Activated naive CD8-positive, alpha-beta T cell treated with anti-CD3 and anti-CD28 coated beads, Interleukin-2, amount 10 ng/mL, durations not matched to agents 7 days and 5 days (primary cell): ENCODE data around the gene TLR9. TPM values are rescaled to one million over a fixed set of nuclear protein-coding genes. Genes with fewer than 3 reads are reported as not detected.
A peak's percentile ranks its signal among the peaks of the same experiment; 100 is the strongest.

Experiments used
- ATAC-seq: fragments of 150-1000 bp; cut with Tn5 transposase; one replicate; pipeline ENCODE4 v1.10.0; 2021; ENCODE audit warnings: low read depth, moderate library complexity
- POLR2A ChIA-PET: fragments of 350-600 bp; sonication (Branson Sonifier 250); formaldehyde crosslinking; loops from one replicate; lab custom pipeline; 2021; ENCODE audit warnings: antibody characterized with exemption; lab: Charles Lee
- DNase-seq: peaks from one replicate; pipeline ENCODE4 v3.0.0; 2021
- H3K27ac Mint-ChIP-seq: one replicate; pipeline ENCODE4 v1.8.0; 2022; ENCODE audit warnings: mild to moderate bottlenecking, mixed read lengths
- H3K27me3 Mint-ChIP-seq: one replicate; pipeline ENCODE4 v1.8.0; 2022; ENCODE audit warnings: mild to moderate bottlenecking, moderate library complexity, mixed read lengths
- H3K36me3 Mint-ChIP-seq: one replicate; pipeline ENCODE4 v1.8.0; 2021; ENCODE audit warnings: mild to moderate bottlenecking, mixed read lengths
- H3K4me1 Mint-ChIP-seq: one replicate; pipeline ENCODE4 v1.8.0; 2021; ENCODE audit warnings: mixed read lengths
- H3K4me3 Mint-ChIP-seq: one replicate; pipeline ENCODE4 v1.8.0; 2022; ENCODE audit warnings: mild to moderate bottlenecking, moderate library complexity, mixed read lengths
- H3K9me3 Mint-ChIP-seq: one replicate; pipeline ENCODE4 v1.8.0; 2021; ENCODE audit warnings: mixed read lengths
- total RNA-seq, 2 experiments: library from RNA; stranded (reverse); gene quantifications; one replicate each; pipeline ENCODE4 v1.2.3, GENCODE V29; 2021

Gene TLR9
- total RNA-seq, 2 experiments from 2014 or later: 1.6 to 2.0 TPM

DNA sequence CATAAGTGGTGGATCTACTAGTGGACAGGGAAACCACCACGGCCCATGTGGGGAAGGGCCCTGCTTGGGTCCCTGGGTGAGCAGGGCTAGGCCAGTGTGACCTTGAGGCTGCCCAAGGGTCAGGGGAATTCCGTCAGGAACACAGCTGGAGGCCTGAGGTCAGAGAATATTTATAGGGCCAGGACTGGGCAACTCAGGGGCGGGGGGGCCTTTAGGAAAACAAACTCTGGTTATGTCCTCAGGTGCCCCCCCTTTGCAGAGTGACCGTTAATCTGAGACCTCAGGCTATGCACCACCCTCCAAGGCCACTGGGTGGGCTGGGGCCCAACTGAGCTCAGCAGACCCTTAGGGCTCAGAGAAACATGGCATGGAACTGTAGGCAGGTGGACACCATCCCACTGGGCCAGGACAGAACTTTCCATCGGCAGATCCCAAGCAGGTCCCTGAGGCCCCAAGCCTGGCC lies 11.0 kb upstream of the TLR9 start:
- ATAC-seq: no peak
- Mint-ChIP-seq H3K36me3 (peaks cover 21% of the 10 kb centered on the region), H3K27me3 (no peaks in the 10 kb centered on the region), H3K4me3 (peak overlapping the region; percentile 44), H3K4me1 (peaks cover 53% of the 10 kb centered on the region), H3K9me3 (no peaks in the 10 kb centered on the region), H3K27ac (peak overlapping the region; percentile 73)
- DNase-seq: no peak
- POLR2A ChIA-PET: interaction anchor here (0.7 to 30.7 kb wide), 5 partner anchors 9 to 74 kb away, joined by 3 to 1053 read pairs (median 128); partner anchors contain the start of genes GLYCTK, PPM1M, TLR9 and WDR82

- Mint-ChIP-seq H3K4me3 (no peak overlapping the region), H3K4me1 (peaks cover 50% of the 10 kb centered on the region), H3K27me3 (no peaks in the 10 kb centered on the region), H3K27ac (peak overlapping the region; percentile 68), H3K36me3 (peaks cover 26% of the 10 kb centered on the region), H3K9me3 (no peaks in the 10 kb centered on the region)
- POLR2A ChIA-PET: interaction anchor here (0.5 to 30.7 kb wide), 7 partner anchors 8 to 735 kb away, joined by 3 to 1053 read pairs (median 5); partner anchors contain the start of genes GLYCTK, PPM1M, TLR9 and WDR82
- DNase-seq: no peak
- no peak for ATAC-seq
These were observed 9.3 kb upstream of the TLR9 start for GRCh38 chr3:52234516-52235447.

GRCh38 chr3:52233968-52234367 lies 8.5 kb upstream of the TLR9 start:
- POLR2A ChIA-PET: interaction anchor here (1.3 to 30.7 kb wide), 5 partner anchors 9 to 44 kb away, joined by 3 to 1053 read pairs (median 18); partner anchors contain the start of genes GLYCTK, PPM1M, TLR9 and WDR82
- Mint-ChIP-seq H3K4me1 (peaks cover 48% of the 10 kb centered on the region), H3K36me3 (peaks cover 23% of the 10 kb centered on the region), H3K27me3 (no peaks in the 10 kb centered on the region), H3K9me3 (no peaks in the 10 kb centered on the region), H3K27ac (peak overlapping the region; percentile 74), H3K4me3 (peak overlapping the region; percentile 10)
- ATAC-seq (no peak), DNase-seq (no peak)

DNA sequence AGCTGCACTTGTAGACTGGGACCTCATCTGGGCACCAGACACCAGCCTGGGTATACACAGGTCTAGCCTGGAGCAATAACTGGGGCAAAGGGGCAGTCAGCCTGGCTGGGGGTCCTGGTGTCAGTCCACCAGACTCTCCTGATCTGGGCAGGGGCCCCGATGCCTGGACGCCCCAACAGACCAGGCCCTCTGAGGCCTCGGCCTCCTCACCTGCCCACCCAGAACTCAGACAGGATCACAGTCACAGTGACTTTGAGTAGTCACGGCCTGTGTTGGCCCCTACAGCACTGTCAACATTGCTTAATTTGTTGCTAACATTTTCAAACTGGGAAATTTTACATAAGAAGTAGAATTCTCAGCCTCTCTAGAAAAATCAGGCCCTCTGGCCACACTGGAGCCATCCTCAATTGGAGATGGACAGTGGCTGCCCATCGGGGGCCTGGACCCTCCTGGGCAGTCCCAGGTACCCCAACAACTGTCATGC lies 7.7 kb upstream of the TLR9 start:
- ATAC-seq (no peak), DNase-seq (no peak)
- POLR2A ChIA-PET: interaction anchor here (1.0 to 30.7 kb wide), 4 partner anchors 10 to 45 kb away, joined by 3 to 1053 read pairs (median 79); partner anchors contain the start of genes GLYCTK, TLR9 and WDR82
- Mint-ChIP-seq H3K36me3 (peaks cover 23% of the 10 kb centered on the region), H3K4me3 (peak overlapping the region; percentile 8), H3K9me3 (no peaks in the 10 kb centered on the region), H3K27ac (peak overlapping the region; percentile 74), H3K27me3 (no peaks in the 10 kb centered on the region), H3K4me1 (peaks cover 45% of the 10 kb centered on the region)

GRCh38 chr3:52232279-52233107 lies 7.0 kb upstream of the TLR9 start:
- no peak for DNase-seq
- Mint-ChIP-seq H3K4me1 (peaks cover 45% of the 10 kb centered on the region), H3K36me3 (peaks cover 23% of the 10 kb centered on the region), H3K27ac (peak overlapping the region; percentile 74), H3K27me3 (no peaks in the 10 kb centered on the region), H3K4me3 (peak overlapping the region; percentile 52), H3K9me3 (no peaks in the 10 kb centered on the region)
- ATAC-seq: no peak
- POLR2A ChIA-PET: interaction anchor here (1.0 to 30.7 kb wide), 7 partner anchors 8 to 214 kb away, joined by 3 to 1053 read pairs (median 12); partner anchors contain the start of genes GLYCTK and WDR82

DNA sequence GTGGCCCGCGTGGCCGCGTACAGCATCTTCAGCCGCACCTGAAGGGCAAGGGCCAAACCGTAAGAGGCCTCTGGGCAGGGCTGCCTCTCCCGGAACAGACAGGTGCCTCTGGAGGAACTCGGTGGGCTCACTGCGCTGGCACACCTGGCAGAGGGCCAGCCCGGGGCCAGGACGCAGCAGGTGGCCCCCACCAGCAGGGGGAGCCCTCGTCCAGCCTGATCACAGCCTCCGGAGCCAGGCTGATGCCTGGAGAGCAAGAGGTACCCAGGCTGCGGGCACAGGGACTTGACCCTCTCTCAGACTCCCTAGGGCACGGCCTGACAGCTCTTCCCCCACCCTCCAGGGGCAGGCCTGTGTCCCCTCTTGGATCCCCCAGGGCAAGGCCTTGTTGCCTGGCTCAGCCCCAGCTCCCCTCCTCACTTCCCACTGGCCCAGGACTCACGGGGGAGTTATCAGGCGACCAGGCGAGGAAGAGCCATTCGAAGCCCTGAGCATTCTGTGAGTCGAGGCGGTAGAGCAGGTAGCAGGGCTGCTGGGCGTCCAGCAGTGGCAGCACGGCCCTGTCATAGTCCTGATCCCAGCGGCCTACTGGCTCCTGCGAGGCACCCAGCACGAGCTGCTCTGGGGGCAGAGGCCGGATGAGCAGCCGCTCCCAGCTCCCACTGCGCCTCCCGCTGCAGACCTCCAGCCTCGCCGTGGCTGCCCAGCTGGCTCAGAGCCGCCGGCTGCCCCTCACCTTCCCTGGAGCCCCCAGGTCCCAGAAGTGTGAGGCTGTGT lies 6.2 kb upstream of the TLR9 start:
- Mint-ChIP-seq H3K4me3 (peak overlapping the region; percentile 50), H3K36me3 (peaks cover 23% of the 10 kb centered on the region), H3K27me3 (no peaks in the 10 kb centered on the region), H3K27ac (peak overlapping the region; percentile 75), H3K4me1 (peaks cover 44% of the 10 kb centered on the region), H3K9me3 (no peaks in the 10 kb centered on the region)
- ATAC-seq: peak; percentile 78
- POLR2A ChIA-PET: interaction anchor here (0.6 to 30.7 kb wide), 9 partner anchors 9 to 215 kb away, joined by 3 to 1053 read pairs (median 4); partner anchors contain the start of genes GLYCTK and WDR82
- DNase-seq: peak; percentile 94

GRCh38 chr3:52230889-52231499 lies 5.5 kb upstream of the TLR9 start:
- Mint-ChIP-seq H3K27ac (peak overlapping the region; percentile 75), H3K36me3 (peaks cover 21% of the 10 kb centered on the region), H3K27me3 (no peaks in the 10 kb centered on the region), H3K9me3 (no peaks in the 10 kb centered on the region), H3K4me1 (peaks cover 47% of the 10 kb centered on the region), H3K4me3 (no peak overlapping the region)
- DNase-seq: no peak
- POLR2A ChIA-PET: interaction anchor here (0.8 to 30.7 kb wide), 8 partner anchors 10 to 215 kb away, joined by 3 to 1053 read pairs (median 8); partner anchors contain the start of genes GLYCTK and WDR82
- ATAC-seq: no peak

- no peak for DNase-seq
- Mint-ChIP-seq H3K4me3 (no peak overlapping the region), H3K36me3 (peaks cover 16% of the 10 kb centered on the region), H3K9me3 (no peaks in the 10 kb centered on the region), H3K27ac (no peak overlapping the region), H3K27me3 (no peaks in the 10 kb centered on the region), H3K4me1 (peaks cover 50% of the 10 kb centered on the region)
- no peak for ATAC-seq
- POLR2A ChIA-PET: interaction anchor here (0.6 to 30.7 kb wide), 6 partner anchors 9 to 182 kb away, joined by 3 to 1053 read pairs (median 16); partner anchors contain the start of genes GLYCTK and WDR82
These were observed 5.0 kb upstream of the TLR9 start for GRCh38 chr3:52230461-52230860.

DNA sequence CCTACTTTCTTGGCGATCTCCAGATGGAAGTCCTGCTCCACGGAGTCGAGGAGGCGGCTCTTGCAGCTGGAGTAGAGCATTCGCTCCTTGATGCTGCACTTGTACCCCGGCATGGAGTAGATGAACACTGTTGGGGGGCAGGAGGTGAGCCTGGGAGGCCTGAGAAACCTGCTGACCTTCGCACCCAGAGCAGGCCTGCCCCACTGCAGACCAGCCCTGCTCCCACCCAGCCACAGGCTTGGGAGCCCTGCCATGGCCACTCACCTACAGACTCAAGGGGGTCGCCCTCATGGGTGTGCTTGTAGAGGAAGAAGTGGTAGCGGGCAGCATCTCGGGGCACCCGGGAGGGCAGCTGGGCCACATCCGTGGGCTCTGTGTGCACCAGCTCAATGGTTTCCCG lies 4.2 kb upstream of the TLR9 start:
- DNase-seq (peak; percentile 26), ATAC-seq (no peak)
- no peaks in the 10 kb centered on the region for H3K9me3 Mint-ChIP-seq
- H3K27me3 Mint-ChIP-seq: no peaks in the 10 kb centered on the region
- no peak overlapping the region for H3K4me3 Mint-ChIP-seq
- H3K27ac Mint-ChIP-seq: no peak overlapping the region
- POLR2A ChIA-PET: interaction anchor here (0.6 to 3.7 kb wide), 5 partner anchors 9 to 183 kb away, joined by 3 to 30 read pairs (median 3); partner anchors contain the start of gene WDR82
- H3K4me1 Mint-ChIP-seq: peaks cover 50% of the 10 kb centered on the region
- peaks cover 16% of the 10 kb centered on the region for H3K36me3 Mint-ChIP-seq

- Mint-ChIP-seq H3K27ac (no peak overlapping the region), H3K4me3 (no peak overlapping the region), H3K27me3 (no peaks in the 10 kb centered on the region), H3K9me3 (no peaks in the 10 kb centered on the region), H3K4me1 (peaks cover 52% of the 10 kb centered on the region), H3K36me3 (peaks cover 18% of the 10 kb centered on the region)
- ATAC-seq (no peak), DNase-seq (no peak)
- POLR2A ChIA-PET: interaction anchor here (1.0 kb wide), 2 partner anchors 28 to 50 kb away, joined by 3 read pairs; partner anchors contain the start of gene WDR82
These were observed 3.4 kb upstream of the TLR9 start for GRCh38 chr3:52228751-52229291.

DNA sequence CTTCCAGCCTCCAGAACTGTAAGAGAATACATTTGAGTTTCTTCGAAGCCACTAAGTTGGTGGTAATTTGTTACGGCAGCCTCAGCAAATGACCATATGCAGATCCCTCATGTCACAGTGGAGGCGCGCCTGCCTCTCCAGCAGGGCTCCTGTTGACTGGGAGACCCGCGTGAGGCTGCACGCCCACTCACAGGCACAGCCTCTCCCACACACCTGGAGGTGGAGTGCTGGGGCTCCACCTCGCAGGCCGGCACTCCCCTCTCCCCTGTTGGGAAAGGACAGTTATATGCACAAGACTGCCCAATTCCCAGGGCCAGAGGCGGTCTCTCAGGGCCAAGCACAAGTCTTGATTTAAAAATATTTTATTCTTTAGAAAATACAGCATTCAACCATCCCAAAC lies 2.8 kb upstream of the TLR9 start:
- Mint-ChIP-seq H3K27me3 (no peaks in the 10 kb centered on the region), H3K27ac (no peak overlapping the region), H3K9me3 (no peaks in the 10 kb centered on the region), H3K4me1 (peaks cover 54% of the 10 kb centered on the region), H3K4me3 (no peak overlapping the region), H3K36me3 (peaks cover 18% of the 10 kb centered on the region)
- peak; percentile 32 for DNase-seq
- ATAC-seq: no peak
- POLR2A ChIA-PET: no interaction called here
